Stimulated activated CD4-positive, alpha-beta T cell treated with anti-CD3 and anti-CD28 coated beads, Interleukin-2, amount 100 ng/mL, for 4 hours (primary cell): Measurements from ENCODE around the gene NDUFAF4.

Source experiments
- DNase-seq: peaks from one replicate; pipeline ENCODE4 v3.0.0-alpha.2; 2020; ENCODE audit warnings: low read depth

The NDUFAF4 gene

GRCh38 chr6:96897396-96898240 is at the start of gene NDUFAF4:
Gene NDUFAF4, minus strand, starts transcription at chr6:96897891. Its CDS starts 90 bp downstream, at chr6:96897801.
- peak; percentile 95 for DNase-seq

- no peak for DNase-seq
Observed at GRCh38 chr6:96947055-96947454, 49.4 kb upstream of the NDUFAF4 start.

- no peak for DNase-seq
Observed at GRCh38 chr6:96943555-96944215, 46.0 kb upstream of the NDUFAF4 start.

- DNase-seq, result no peak
Observed at GRCh38 chr6:96942676-96943075, 45.0 kb upstream of the NDUFAF4 start.

GRCh38 chr6:96940322-96940721 is 42.6 kb upstream of the NDUFAF4 start:
- DNase-seq, result no peak

- DNase-seq, result no peak
Observed at GRCh38 chr6:96939007-96939805, 41.5 kb upstream of the NDUFAF4 start.

GRCh38 chr6:96934087-96934486 is 36.4 kb upstream of the NDUFAF4 start:
- DNase-seq, result no peak

- DNase-seq, result no peak
Observed at GRCh38 chr6:96931198-96931597, 33.5 kb upstream of the NDUFAF4 start.

- DNase-seq, result no peak
Observed at GRCh38 chr6:96929741-96930140, 32.0 kb upstream of the NDUFAF4 start.

- no peak for DNase-seq
Observed at GRCh38 chr6:96927660-96928059, 30.0 kb upstream of the NDUFAF4 start.

GRCh38 chr6:96926425-96926824 is 28.7 kb upstream of the NDUFAF4 start:
- no peak for DNase-seq

- DNase-seq, result no peak
Observed at GRCh38 chr6:96925290-96925687, 27.6 kb upstream of the NDUFAF4 start.

- peak; percentile 1 for DNase-seq
Observed at GRCh38 chr6:96923871-96924493, 26.3 kb upstream of the NDUFAF4 start.

GRCh38 chr6:96923400-96923799 is 25.7 kb upstream of the NDUFAF4 start:
- no peak for DNase-seq

GRCh38 chr6:96917098-96917497 is 19.4 kb upstream of the NDUFAF4 start:
- DNase-seq, result no peak

GRCh38 chr6:96913621-96914020 is 15.9 kb upstream of the NDUFAF4 start:
- DNase-seq, result no peak

- no peak for DNase-seq
Observed at GRCh38 chr6:96911751-96912150, 14.1 kb upstream of the NDUFAF4 start.

GRCh38 chr6:96911171-96911570 is 13.5 kb upstream of the NDUFAF4 start:
- DNase-seq, result no peak

GRCh38 chr6:96909811-96910210 is 12.1 kb upstream of the NDUFAF4 start:
- no peak for DNase-seq

GRCh38 chr6:96907498-96907897 is 9.8 kb upstream of the NDUFAF4 start:
- DNase-seq, result no peak

GRCh38 chr6:96900873-96901272 is 3.2 kb upstream of the NDUFAF4 start:
- no peak for DNase-seq

GRCh38 chr6:96899451-96899998 is 1.8 kb upstream of the NDUFAF4 start:
- no peak for DNase-seq
